HG02840 (cell line): ENCODE measurements around the gene MEPCE.

Experiments used
- ATAC-seq: cut with Tn5 transposase; IDR thresholded peaks from one replicate; pipeline ENCODE4 v1.9.1; 2021; ENCODE audit warnings: mild to moderate bottlenecking, moderate library complexity, moderate number of reproducible peaks; ENCODE audit not compliant: unreplicated experiment, low FRiP score

MEPCE gene

GRCh38 chr7:100406767-100407166 lies 22.9 kb upstream of the MEPCE start:
- ATAC-seq = no peak

GRCh38 chr7:100407285-100408180 lies 22.1 kb upstream of the MEPCE start:
- ATAC-seq = no peak

- ATAC-seq = no peak
Measured at GRCh38 chr7:100411101-100411500, 18.5 kb upstream of the MEPCE start.

GRCh38 chr7:100413346-100413745 lies 16.3 kb upstream of the MEPCE start:
- no peak for ATAC-seq

GRCh38 chr7:100413889-100414288 lies 15.7 kb upstream of the MEPCE start:
- ATAC-seq = no peak

GRCh38 chr7:100415448-100415847 lies 14.2 kb upstream of the MEPCE start:
- ATAC-seq = no peak

GRCh38 chr7:100418930-100419659 lies 10.5 kb upstream of the MEPCE start:
- ATAC-seq = no peak

GRCh38 chr7:100419660-100420226 lies 9.9 kb upstream of the MEPCE start:
- ATAC-seq = no peak

GRCh38 chr7:100423315-100423714 lies 6.3 kb upstream of the MEPCE start:
- no peak for ATAC-seq

- ATAC-seq = no peak
Measured at GRCh38 chr7:100425347-100425746, 4.3 kb upstream of the MEPCE start.

- ATAC-seq = no peak
Measured at GRCh38 chr7:100426516-100426915, 3.1 kb upstream of the MEPCE start.

- ATAC-seq = no peak
Measured at GRCh38 chr7:100427762-100428198, 1.9 kb upstream of the MEPCE start.

- peak; percentile 38 for ATAC-seq
Measured at GRCh38 chr7:100428199-100428966, 1.2 kb upstream of the MEPCE start, which contains the start of gene ZCWPW1. TSS of gene ZCWPW1 (minus strand) at chr7:100428703. CDS start at chr7:100420649, 8,054 bp downstream.

GRCh38 chr7:100428967-100429636 lies 529 bp upstream of the MEPCE start:
- ATAC-seq = peak; percentile 54

GRCh38 chr7:100430493-100431285 lies 1.1 kb downstream of the MEPCE start:
- no peak for ATAC-seq

GRCh38 chr7:100431286-100431735 lies 1.7 kb downstream of the MEPCE start:
- ATAC-seq = no peak

GRCh38 chr7:100432053-100432452 lies 2.4 kb downstream of the MEPCE start:
- no peak for ATAC-seq

- ATAC-seq = no peak
Measured at GRCh38 chr7:100432621-100433275, 3.1 kb downstream of the MEPCE start.

GRCh38 chr7:100433276-100433591 lies 3.6 kb downstream of the MEPCE start:
- no peak for ATAC-seq
